Measurements from ENCODE around the gene ECE1. TPM values are rescaled to one million over a fixed set of nuclear protein-coding genes. Genes with fewer than 3 reads are reported as not detected.

ECE1 gene
- total and polyA plus RNA-seq, 2 of the 4 experiments (the other 2 are of a cell fraction), result 61.8 to 124 TPM

- H3K27ac ChIP-seq (ENCODE audit: insufficient read depth, low read length), result no peak overlapping the region
- CTCF ChIA-PET, result no interaction called here
- H2BK15ac ChIP-seq (ENCODE audit: low read depth, low read length), result no peak overlapping the region
- H3K4me3 ChIP-seq (ENCODE audit: insufficient read depth, low read depth, low read length), result no peak overlapping the region
- peak overlapping the region; percentile 72; the same call in 1 of the 2 replicates for H3K23ac ChIP-seq (ENCODE audit: low read depth, low read length)
- H2AK9ac ChIP-seq (replicated peaks; ENCODE audit: low read depth, low read length, poor library complexity), result peak overlapping the region; percentile 34
- ATAC-seq (ENCODE audit: low read depth) (no peak), DNase-seq (no peak)
- H3K56ac ChIP-seq (ENCODE audit: extremely low read depth, insufficient read depth, low read length), result no peak overlapping the region
- peak overlapping the region; percentile 91 for H2AK5ac ChIP-seq (ENCODE audit: low read depth, low read length)
- H2BK20ac ChIP-seq (ENCODE audit: low read depth, low read length), result no peak overlapping the region; the same call in 1 of the 2 replicates
- dilution Hi-C loops (cut with HindIII; ENCODE audit: low sequenced_read_pairs, unreplicated experiment), result no loop called here
- H2BK5ac ChIP-seq (ENCODE audit: low read depth, low read length, poor library complexity, severe bottlenecking), result no peak overlapping the region
- peaks cover 12% of the 10 kb centered on the region for H3K36me3 ChIP-seq (ENCODE audit: control insufficient read depth, insufficient read depth, low read length)
- no peak overlapping the region for H2AFZ ChIP-seq (replicated peaks; ENCODE audit: low read length, poor library complexity)
- intact Hi-C loops (cut with micrococcal nuclease), result no loop called here
- peaks cover 38% of the 10 kb centered on the region for H3K9me1 ChIP-seq (ENCODE audit: insufficient read depth, low read length)
- H3K4ac ChIP-seq (ENCODE audit: low read depth, low read length), result peak overlapping the region; percentile 60
- no CpG with 5 or more reads among the region's 8 CpGs for WGBS, 2 experiments (ENCODE audit: extremely low coverage in 2 of 2, insufficient read length in 1 of 2)
- POLR2A ChIA-PET (ENCODE audit: unreplicated experiment), result interaction anchor here (0.6 kb wide), 1 partner anchor 29 kb away, joined by 15 read pairs; no protein-coding TSS in a partner anchor
- peaks cover 45 to 90% of the 10 kb centered on the region in 2 experiments for H3K79me1 ChIP-seq (ENCODE audit: low read depth in 1 of 2, low read length in 2 of 2)
- H3K4me1 ChIP-seq (ENCODE audit: control insufficient read depth, insufficient read depth, low read length), result peaks cover 44% of the 10 kb centered on the region
- H3K27me3 ChIP-seq (ENCODE audit: control insufficient read depth, insufficient read depth, low read length), result no peaks in the 10 kb centered on the region
- H3K14ac ChIP-seq (replicated peaks; ENCODE audit: low read depth, low read length), result peak overlapping the region; percentile 49
- H3K9me3 ChIP-seq (ENCODE audit: control insufficient read depth, insufficient read depth, low read length), result no peaks in the 10 kb centered on the region
- 0 out of 2 replicates have a peak overlapping the region, but pooled peaks have one; percentile 7 for H2BK120ac ChIP-seq (ENCODE audit: low read depth, low read length)
- no TSS peak for BruUV-seq (replicated peaks)
- no peak overlapping the region for H3K4me2 ChIP-seq (ENCODE audit: low read depth, low read length)
- H4K20me1 ChIP-seq (ENCODE audit: insufficient read depth, low read length), result peaks cover 29% of the 10 kb centered on the region
- TF ChIP-seq MAZ (IDR thresholded peaks at IDR 0.05; ENCODE audit: borderline replicate concordance, low read depth, low read length), result no peak
- TF ChIP-seq NFE2L2 (IDR thresholded peaks at IDR 0.05; ENCODE audit: low read depth, low read length), result no peak
- no peak overlapping the region for H3K18ac ChIP-seq (ENCODE audit: low read depth, low read length)
- H4K8ac ChIP-seq (ENCODE audit: low read depth in 2 of 2, low read length in 2 of 2), result no peak overlapping the region; a peak in 1 of 4 replicates
- peak overlapping the region; percentile 19; the same call in 1 of the 2 replicates for H4K5ac ChIP-seq (ENCODE audit: low read depth, low read length)
- no peak overlapping the region for H4K91ac ChIP-seq (ENCODE audit: insufficient read depth, low read depth, low read length)
- H3K9ac ChIP-seq (ENCODE audit: low read depth, low read length), result no peak overlapping the region
- in situ Hi-C loops (cut with MboI; ENCODE audit: low sequenced_read_pairs), result no loop called here
Measured at GRCh38 chr1:21332554-21333311, 42.5 kb upstream of the ECE1 start.

Measured in IMR-90 (cell line).